ENCODE measurements around the gene ZDHHC7. TPM values are rescaled to one million over a fixed set of nuclear protein-coding genes. Genes with fewer than 3 reads are reported as not detected.

ZDHHC7 gene
- total and polyA plus RNA-seq, 9 of the 15 experiments (the other 6 are each of a cell fraction or from before 2014, with no cell fraction given), result 1.7 to 49.7 (median 37.4) TPM

- peak; percentile 95 for TF ChIP-seq REST (IDR thresholded peaks at IDR 0.05; ENCODE audit: borderline replicate concordance)
- TF ChIP-seq REST (CRISPR knock-in tag; IDR thresholded peaks at IDR 0.05; ENCODE audit: low read depth), result no peak
- TF ChIP-seq MTA1 (IDR thresholded peaks at IDR 0.05; ENCODE audit: borderline replicate concordance), result peak; percentile 47; the same call in 1 of the 2 replicates
- TF ChIP-seq RB1 (IDR thresholded peaks at IDR 0.05; ENCODE audit: low read depth), result peak; percentile 72
- no peak for TF ChIP-seq PRDM10 (IDR thresholded peaks at IDR 0.05; ENCODE audit: partially characterized antibody)
- 0 out of 2 replicates have a peak, but pooled peaks have one; percentile 6 for TF ChIP-seq NCOA1 (IDR thresholded peaks at IDR 0.05; ENCODE audit: low read depth)
- TF ChIP-seq CREM (IDR thresholded peaks at IDR 0.05; ENCODE audit: low read depth), result no peak
- TF ChIP-seq ZNF165 (CRISPR knock-in tag; IDR thresholded peaks at IDR 0.05; ENCODE audit: borderline replicate concordance), result peak; percentile 15; the same call in 1 of the 2 replicates
- TF ChIP-seq THAP7 (CRISPR knock-in tag; IDR thresholded peaks at IDR 0.05), result no peak
- peak; percentile 61 for TF ChIP-seq CTBP1 (IDR thresholded peaks at IDR 0.05; ENCODE audit: borderline replicate concordance)
- TF ChIP-seq SAFB (IDR thresholded peaks at IDR 0.05; ENCODE audit: borderline replicate concordance, low read depth, low read length), result no peak
Measured at GRCh38 chr16:84925092-84925772, 86.1 kb downstream of the ZDHHC7 start (continued).

Measured in K562 (cell line).